Trophoblast cell (in vitro differentiated cells and primary cell): ENCODE measurements around the gene PHYKPL.

Experiments used
- DNase-seq, 2 donors: peaks; one replicate each; pipeline ENCODE4 v3.0.0-alpha.2; 2016
- H2AFZ ChIP-seq: 2 replicates; pipeline ENCODE4 v1.6.1; 2013; ENCODE audit warnings: low read length, moderate library complexity, mild to moderate bottlenecking; ENCODE audit not compliant: insufficient read depth, poor library complexity
- H2AK5ac ChIP-seq: 2 replicates; pipeline ENCODE4 v1.6.1; 2013; ENCODE audit warnings: mild to moderate bottlenecking, low read length
- H2BK120ac ChIP-seq: 2 replicates; pipeline ENCODE4 v1.6.1; 2013; ENCODE audit warnings: low read length, mild to moderate bottlenecking, moderate library complexity; ENCODE audit not compliant: insufficient read depth, poor library complexity
- H2BK12ac ChIP-seq: 2 replicates; pipeline ENCODE4 v1.6.1; 2013; ENCODE audit warnings: mild to moderate bottlenecking, low read length, moderate library complexity
- H2BK5ac ChIP-seq: 2 replicates; pipeline ENCODE4 v1.6.1; 2013; ENCODE audit warnings: low read length, low read depth, moderate library complexity, mild to moderate bottlenecking; ENCODE audit not compliant: poor library complexity
- H3K14ac ChIP-seq: 2 replicates; pipeline ENCODE4 v1.6.1; 2013; ENCODE audit warnings: mild to moderate bottlenecking, low read length
- H3K18ac ChIP-seq: 2 replicates; pipeline ENCODE4 v1.6.1; 2013; ENCODE audit warnings: mild to moderate bottlenecking, low read length
- H3K23ac ChIP-seq: 2 replicates; pipeline ENCODE4 v1.6.1; 2013; ENCODE audit warnings: low read length
- H3K27ac ChIP-seq: 2 replicates; pipeline ENCODE4 v1.5.1; 2013; ENCODE audit warnings: low read depth, mild to moderate bottlenecking, inconsistent platforms, low read length, moderate library complexity
- H3K27me3 ChIP-seq: 2 replicates; pipeline ENCODE4 v1.6.1; 2013; ENCODE audit warnings: inconsistent platforms, mild to moderate bottlenecking, low read length, moderate library complexity; ENCODE audit not compliant: insufficient read depth
- H3K36me3 ChIP-seq, 2 experiments: 1 replicate in 1 of 2; 2 replicates in 1 of 2; pipeline ENCODE4 v1.6.1; 2013; ENCODE audit warnings: low read length in 2 of 2, mild to moderate bottlenecking in 2 of 2, moderate library complexity in 1 of 2; ENCODE audit not compliant: insufficient read depth in 2 of 2, control insufficient read depth in 1 of 2
- H3K4ac ChIP-seq: 2 replicates; pipeline ENCODE4 v1.6.1; 2013; ENCODE audit warnings: low read depth, mild to moderate bottlenecking, low read length, moderate library complexity
- H3K4me1 ChIP-seq, 2 experiments: 1 replicate in 1 of 2; 2 replicates in 1 of 2; pipeline ENCODE4 v1.6.1; 2013; ENCODE audit warnings: low read length in 2 of 2, mild to moderate bottlenecking in 2 of 2, moderate library complexity in 1 of 2; ENCODE audit not compliant: insufficient read depth in 2 of 2, control insufficient read depth in 1 of 2
- H3K4me2 ChIP-seq: 2 replicates; pipeline ENCODE4 v1.6.1; 2013; ENCODE audit warnings: inconsistent platforms, mild to moderate bottlenecking, low read length, moderate library complexity
- H3K4me3 ChIP-seq: 2 replicates; pipeline ENCODE4 v1.5.1; 2013; ENCODE audit warnings: mild to moderate bottlenecking, low read depth, low read length, inconsistent platforms
- H3K79me1 ChIP-seq: one replicate; pipeline ENCODE4 v1.6.1; 2013; ENCODE audit warnings: low read length
- H3K79me2 ChIP-seq: 2 replicates; pipeline ENCODE4 v1.6.1; 2013; ENCODE audit warnings: low read length, mild to moderate bottlenecking; ENCODE audit not compliant: control insufficient read depth, insufficient read depth, poor library complexity
- H3K9ac ChIP-seq: 2 replicates; pipeline ENCODE4 v1.6.1; 2013; ENCODE audit warnings: mild to moderate bottlenecking, low read length
- H3K9me3 ChIP-seq: 2 replicates; pipeline ENCODE4 v1.6.1; 2013; ENCODE audit warnings: low read depth, mild to moderate bottlenecking, control low read depth, inconsistent platforms, low read length; ENCODE audit not compliant: insufficient read depth
- H4K12ac ChIP-seq: 2 replicates; pipeline ENCODE4 v1.6.1; 2013; ENCODE audit warnings: low read depth, mild to moderate bottlenecking, low read length, moderate library complexity
- H4K8ac ChIP-seq: 2 replicates; pipeline ENCODE4 v1.6.1; 2013; ENCODE audit warnings: low read depth, mild to moderate bottlenecking, low read length, moderate library complexity
- H4K91ac ChIP-seq: one replicate; pipeline ENCODE4 v1.6.1; 2013; ENCODE audit warnings: low read depth, mild to moderate bottlenecking, low read length, moderate library complexity
- WGBS: extraction: QIAGEN DNeasy Blood & Tissue Kit; methylation state at CpG from one replicate; pipeline ENCODE4 v1.1.7; 2013; ENCODE audit warnings: missing lambda C conversion rate; ENCODE audit not compliant: insufficient read length, insufficient coverage; ENCODE audit errors: extremely low coverage; 5-methylcytosine and 5-hydroxymethylcytosine counted together

Gene PHYKPL

DNA sequence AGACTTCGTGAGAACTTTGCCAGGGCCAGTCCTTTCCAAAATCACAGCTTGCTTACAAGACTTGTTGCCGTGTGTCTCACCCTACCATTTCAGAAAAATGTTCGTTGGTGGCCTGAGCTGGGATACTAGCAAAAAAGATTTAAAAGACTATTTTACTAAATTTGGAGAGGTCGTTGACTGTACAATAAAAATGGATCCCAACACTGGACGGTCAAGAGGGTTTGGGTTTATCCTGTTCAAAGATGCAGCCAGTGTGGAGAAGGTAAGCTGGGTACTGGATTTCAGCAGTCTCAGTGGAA is 26.9 kb downstream of the PHYKPL start:
- Histone ChIP-seq H3K27ac (no peak overlapping the region), H2AFZ (no peak overlapping the region), H2BK5ac (no peak overlapping the region), H3K36me3 (peaks cover 39 to 47% of the 10 kb centered on the region in 2 experiments), H4K8ac (no peak overlapping the region), H3K27me3 (peaks cover 3% of the 10 kb centered on the region), H4K12ac (no peak overlapping the region), H3K4me1 (peaks cover 0 to 13% of the 10 kb centered on the region in 2 experiments), H3K18ac (no peak overlapping the region), H3K4me3 (peak overlapping the region; percentile 100), H2AK5ac (no peak overlapping the region), H3K79me2 (peaks cover 26% of the 10 kb centered on the region), H3K9me3 (no peaks in the 10 kb centered on the region), H3K4me2 (peak overlapping the region; percentile 51), H3K4ac (peak overlapping the region; percentile 90), H2BK120ac (no peak overlapping the region), H2BK12ac (no peak overlapping the region), H4K91ac (no peak overlapping the region), H3K79me1 (peaks cover 11% of the 10 kb centered on the region), H3K23ac (no peak overlapping the region), H3K9ac (peak overlapping the region; percentile 18), H3K14ac (no peak overlapping the region)
- no peak for DNase-seq
- no CpG with 5 or more reads among the region's 5 CpGs for WGBS

DNA sequence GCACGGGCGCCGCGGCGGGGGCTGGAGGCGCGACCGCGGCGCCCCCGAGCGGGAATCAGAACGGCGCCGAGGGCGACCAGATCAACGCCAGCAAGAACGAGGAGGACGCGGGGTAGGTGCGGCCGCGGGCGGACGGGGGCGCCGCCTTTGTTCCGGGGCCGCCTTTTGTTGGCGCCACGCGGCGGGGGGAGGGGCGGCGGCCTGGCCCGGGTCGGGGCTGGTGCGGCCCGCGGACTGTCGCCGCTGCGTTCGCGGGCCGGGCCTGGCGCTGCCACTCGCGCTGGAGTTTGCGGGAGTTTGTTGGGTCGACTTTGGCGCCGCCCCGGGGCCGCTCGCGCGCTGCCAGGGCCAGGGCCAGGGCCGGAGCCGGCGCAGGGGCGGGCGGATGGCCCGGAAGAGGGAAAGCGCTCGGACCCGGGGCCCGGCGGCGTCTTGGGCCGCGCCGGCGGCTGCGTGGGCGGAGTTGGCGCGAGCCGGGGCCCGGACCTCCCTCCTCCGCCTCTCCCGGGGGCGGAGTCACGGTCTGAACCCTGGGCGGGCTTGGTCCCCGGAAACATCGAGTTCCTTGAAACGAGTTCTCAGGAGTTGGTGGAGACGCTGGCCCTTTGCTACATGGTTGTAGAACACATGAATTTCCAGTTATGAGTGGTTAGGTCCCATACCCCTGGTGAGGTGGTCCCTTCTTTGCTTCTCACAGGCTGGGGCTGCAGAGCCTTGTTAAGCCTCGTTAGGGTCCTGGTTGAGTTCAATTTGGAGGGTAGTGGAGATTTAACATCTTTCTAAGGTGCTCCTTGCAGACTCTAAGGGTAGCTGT is 27.5 kb downstream of the PHYKPL start:
- Histone ChIP-seq H3K4ac (peak overlapping the region; percentile 94), H3K36me3 (peaks cover 34 to 41% of the 10 kb centered on the region in 2 experiments), H3K4me1 (peaks cover 0 to 13% of the 10 kb centered on the region in 2 experiments), H3K27ac (peak overlapping the region; percentile 78), H3K18ac (peak overlapping the region; percentile 80), H3K4me3 (peak overlapping the region; percentile 100), H2AFZ (peak overlapping the region; percentile 74), H4K12ac (peak overlapping the region; percentile 92), H2BK5ac (peak overlapping the region; percentile 89), H4K8ac (peak overlapping the region; percentile 93), H2AK5ac (peak overlapping the region; percentile 95), H3K14ac (peak overlapping the region; percentile 97), H3K9me3 (no peaks in the 10 kb centered on the region), H3K9ac (peak overlapping the region; percentile 100), H3K27me3 (peaks cover 3% of the 10 kb centered on the region), H4K91ac (peak overlapping the region; percentile 88), H2BK12ac (no peak overlapping the region), H3K23ac (no peak overlapping the region), H2BK120ac (peak overlapping the region; percentile 72), H3K4me2 (peak overlapping the region; percentile 55), H3K79me2 (peaks cover 26% of the 10 kb centered on the region), H3K79me1 (peaks cover 11% of the 10 kb centered on the region)
- peak in 1 of 2 donors; percentile 70 for DNase-seq
- no CpG with 5 or more reads among the region's 90 CpGs for WGBS

DNA sequence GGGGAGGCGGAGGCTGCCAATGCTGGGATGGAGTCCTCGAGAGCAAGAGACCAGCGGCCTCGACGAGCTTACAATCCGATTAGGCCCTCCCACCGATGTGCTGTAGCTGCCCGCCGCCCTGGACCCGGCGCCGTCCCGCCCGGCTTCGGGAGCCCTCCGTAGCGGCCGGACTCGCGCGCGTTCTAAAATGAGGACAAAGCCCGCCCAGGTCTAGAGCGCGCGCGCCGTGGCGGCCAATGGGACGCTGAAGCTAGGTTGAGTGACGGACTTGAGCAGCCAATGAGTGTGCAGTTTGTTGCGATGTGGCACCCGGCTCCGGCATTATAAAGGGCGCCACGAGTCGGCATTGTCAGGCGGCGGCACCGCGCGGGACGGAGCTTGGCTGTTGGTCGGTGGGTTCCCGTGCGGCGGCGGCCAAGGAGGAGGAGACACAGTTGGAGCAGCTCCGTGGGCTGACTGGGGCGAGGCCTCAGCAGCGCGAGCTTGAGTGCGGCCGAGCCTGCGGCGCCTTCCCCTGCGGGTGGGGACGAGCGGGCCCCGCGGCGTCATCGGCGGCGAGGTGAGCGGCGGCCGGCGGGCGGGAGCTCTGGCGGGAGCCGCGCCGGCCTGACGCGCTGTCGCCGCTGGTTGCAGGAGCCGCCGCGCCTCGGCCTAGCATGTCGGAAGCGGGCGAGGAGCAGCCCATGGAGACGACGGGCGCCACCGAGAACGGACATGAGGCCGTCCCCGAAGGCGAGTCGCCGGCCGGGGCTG is 28.2 kb downstream of the PHYKPL start, which contains the start of gene HNRNPAB:
TSS of gene HNRNPAB (plus strand) at position 352 of the 753 bp plus-strand sequence. CDS start at position 657, 305 bp downstream.
- Histone ChIP-seq H2AFZ (peak within 1 kb of the TSS; percentile 92), H3K27ac (peak within 1 kb of the TSS; percentile 78), H3K4me2 (peak within 1 kb of the TSS; percentile 96), H3K36me3 (peaks cover 26 to 33% of the 10 kb centered on the region in 2 experiments), H3K14ac (peak within 1 kb of the TSS; percentile 97), H3K23ac (no peak within 1 kb of the TSS), H3K4ac (peak within 1 kb of the TSS; percentile 94), H2BK12ac (no peak within 1 kb of the TSS), H3K4me1 (peaks cover 0 to 13% of the 10 kb centered on the region in 2 experiments), H3K4me3 (peak within 1 kb of the TSS; percentile 100), H2BK5ac (peak within 1 kb of the TSS; percentile 89), H3K79me1 (peaks cover 11% of the 10 kb centered on the region), H2BK120ac (peak within 1 kb of the TSS; percentile 72), H4K12ac (peak within 1 kb of the TSS; percentile 92), H3K9ac (peak within 1 kb of the TSS; percentile 100), H4K91ac (peak within 1 kb of the TSS; percentile 88), H3K27me3 (peaks cover 3% of the 10 kb centered on the region), H3K79me2 (peaks cover 26% of the 10 kb centered on the region), H2AK5ac (peak within 1 kb of the TSS; percentile 95), H3K18ac (peak within 1 kb of the TSS; percentile 80), H3K9me3 (no peaks in the 10 kb centered on the region), H4K8ac (peak within 1 kb of the TSS; percentile 93)
- WGBS = no CpG with 5 or more reads among the region's 96 CpGs
- peak; percentile 96 to 99 for DNase-seq

DNA sequence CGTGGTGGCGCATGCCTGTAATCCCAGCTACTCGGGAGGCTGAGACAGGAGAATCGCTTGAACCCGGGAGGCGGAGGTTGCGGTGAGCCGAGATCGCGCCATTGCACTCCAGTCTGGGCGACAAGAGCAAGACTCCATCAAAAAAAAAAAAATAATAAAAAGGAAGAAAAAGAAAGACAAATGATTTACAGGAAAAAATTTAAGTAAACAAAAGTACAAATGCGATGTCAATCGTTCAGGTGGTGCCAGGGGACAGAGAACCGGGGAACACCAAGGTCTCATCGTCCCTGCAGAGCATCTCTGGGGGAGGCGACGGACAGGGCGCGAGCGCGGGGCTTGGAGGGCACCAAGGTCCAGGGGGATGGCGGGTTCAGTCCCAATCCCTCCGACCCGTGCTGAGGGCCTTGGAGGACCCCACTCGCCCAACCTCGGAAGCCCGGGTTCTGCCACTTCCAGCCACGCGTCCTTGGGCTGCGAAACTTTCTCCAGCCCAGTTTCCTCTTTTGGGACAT is 28.9 kb downstream of the PHYKPL start:
- Histone ChIP-seq H3K18ac (peak overlapping the region; percentile 12), H3K4ac (peak overlapping the region; percentile 7), H3K9ac (peak overlapping the region; percentile 89), H3K79me1 (peaks cover 11% of the 10 kb centered on the region), H2AK5ac (no peak overlapping the region), H3K36me3 (peaks cover 20 to 27% of the 10 kb centered on the region in 2 experiments), H4K91ac (peak overlapping the region; percentile 52), H3K14ac (peak overlapping the region; percentile 25), H3K27ac (peak overlapping the region; percentile 20), H2BK120ac (peak overlapping the region; percentile 2), H3K79me2 (peaks cover 26% of the 10 kb centered on the region), H3K9me3 (no peaks in the 10 kb centered on the region), H2BK5ac (peak overlapping the region; percentile 10), H3K4me1 (peaks cover 0 to 13% of the 10 kb centered on the region in 2 experiments), H3K4me3 (peak overlapping the region; percentile 75), H3K4me2 (peak overlapping the region; percentile 96), H3K23ac (no peak overlapping the region), H3K27me3 (peaks cover 3% of the 10 kb centered on the region), H4K12ac (peak overlapping the region; percentile 73), H2AFZ (peak overlapping the region; percentile 92), H2BK12ac (no peak overlapping the region), H4K8ac (peak overlapping the region; percentile 43)
- WGBS = no CpG with 5 or more reads among the region's 30 CpGs
- DNase-seq = no peak
